CD4-positive, alpha-beta T cell treated with Interleukin-15 for 4 hours (primary cell): Measurements from ENCODE around the gene LAMC3.

Experiments used
- DNase-seq: peaks from one replicate; pipeline ENCODE4 v3.0.0-alpha.2; 2020; ENCODE audit warnings: low spot score

The LAMC3 gene

DNA sequence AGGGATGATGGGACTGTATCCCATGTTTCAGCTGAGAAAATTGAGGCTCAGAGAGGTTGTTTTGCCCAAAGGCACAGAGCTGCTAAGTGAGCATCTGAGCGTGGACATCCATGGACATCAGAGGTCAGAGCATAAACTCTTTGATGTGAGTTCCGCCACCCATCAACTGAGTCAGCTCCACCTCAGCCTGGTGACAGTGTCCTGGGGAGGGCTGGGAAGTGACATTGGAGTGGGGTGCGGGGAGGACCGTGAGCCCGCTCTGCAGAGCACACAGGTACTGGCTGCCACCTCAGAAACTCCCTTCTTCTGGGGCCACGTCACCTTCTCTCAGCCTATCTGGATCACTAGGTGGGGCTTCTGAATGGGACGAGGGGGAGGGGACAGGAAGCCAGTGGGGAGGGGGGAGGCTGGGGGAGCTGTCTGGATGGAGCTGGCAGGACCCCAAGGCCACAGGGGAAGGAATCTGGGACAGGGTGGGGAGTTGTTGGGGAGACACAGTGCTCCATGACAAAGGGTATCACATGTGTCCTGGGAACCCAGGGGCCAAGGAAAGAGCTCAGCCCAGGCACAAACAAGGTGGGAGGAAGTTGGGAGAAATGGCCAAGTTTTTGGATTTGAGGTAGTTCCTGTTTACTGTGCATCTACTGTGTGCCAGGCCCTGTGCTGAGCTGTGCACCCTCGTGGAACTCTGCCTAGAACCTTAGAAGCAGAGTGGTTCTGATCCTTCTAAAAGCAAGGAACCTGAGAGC lies 2.5 kb downstream of the LAMC3 start:
- DNase-seq = no peak

DNA sequence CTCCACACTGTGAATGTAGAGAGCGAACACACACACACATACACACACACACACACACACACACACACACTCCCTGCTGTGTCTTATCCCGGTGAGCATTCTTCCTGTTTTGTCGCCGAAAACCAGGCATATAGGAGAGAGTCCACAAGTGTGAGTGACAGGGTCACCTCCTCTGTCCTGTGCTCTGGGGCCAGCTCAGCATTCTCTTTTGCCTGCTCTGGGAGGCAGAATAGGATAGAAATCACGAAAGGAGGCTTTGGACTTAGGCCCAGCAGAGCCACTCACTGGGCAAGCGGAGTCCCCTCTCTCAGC lies 3.0 kb downstream of the LAMC3 start:
- no peak for DNase-seq

DNA sequence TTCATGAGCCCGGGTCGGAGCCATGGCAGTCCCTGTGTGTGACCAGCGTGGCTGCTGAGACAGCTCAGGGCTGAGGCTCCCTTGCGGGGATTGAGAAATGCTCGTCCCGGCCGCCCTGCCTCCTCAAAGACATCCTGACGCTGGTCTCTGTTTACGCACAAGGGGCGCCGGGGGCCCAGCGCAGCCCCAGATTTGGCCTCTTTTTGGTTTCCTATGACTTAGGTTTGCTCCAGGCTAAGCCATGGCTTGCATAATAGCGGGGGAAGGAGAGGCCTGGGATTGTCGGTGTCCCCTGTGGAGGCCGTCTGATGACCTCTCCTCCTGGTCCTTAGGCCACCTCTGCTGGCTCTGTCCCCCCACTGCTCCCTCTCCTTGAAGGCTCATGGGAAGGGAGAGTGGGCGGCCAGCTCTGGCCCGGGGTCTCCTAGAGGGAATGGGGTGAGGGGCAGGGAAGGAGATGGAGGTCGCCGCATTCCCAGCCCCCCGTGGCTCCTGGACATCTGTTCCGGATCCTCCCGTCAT lies 3.5 kb downstream of the LAMC3 start:
- no peak for DNase-seq

DNA sequence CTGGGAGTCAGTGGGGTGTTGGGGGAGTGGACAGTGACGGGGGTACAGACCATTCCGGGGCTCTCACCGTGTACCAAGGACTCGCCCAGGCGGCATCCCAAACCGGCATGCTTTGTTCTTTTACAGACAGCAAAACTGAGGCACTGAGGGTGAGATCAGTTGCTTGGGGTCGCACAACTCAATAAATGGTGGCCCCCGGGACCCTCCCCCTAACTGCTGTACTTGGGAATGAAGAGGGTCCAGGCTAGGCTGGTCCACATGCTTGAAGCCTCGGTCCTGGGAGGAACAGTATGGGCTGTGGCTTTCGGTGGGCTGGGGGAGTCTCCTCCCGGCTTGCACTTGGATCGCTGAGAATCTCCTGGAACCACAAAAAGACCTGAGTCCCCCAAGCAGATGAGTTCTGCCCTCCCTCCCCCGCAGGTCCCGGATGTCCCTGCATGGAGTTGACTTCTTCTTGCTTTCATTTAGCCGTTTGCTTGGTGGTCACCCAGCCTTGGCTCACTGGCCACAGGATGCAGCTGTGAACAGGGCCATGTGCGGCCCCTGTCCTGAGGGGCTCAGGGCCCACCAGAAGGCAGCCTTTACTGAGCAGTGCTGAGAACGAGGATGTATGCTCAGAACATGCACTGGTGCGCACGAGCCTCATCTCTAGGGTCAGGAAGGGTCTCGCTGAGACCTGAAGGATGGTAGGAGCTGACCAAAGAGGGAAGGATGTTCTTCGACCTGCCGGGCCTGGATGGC lies 4.2 kb downstream of the LAMC3 start:
- no peak for DNase-seq

DNA sequence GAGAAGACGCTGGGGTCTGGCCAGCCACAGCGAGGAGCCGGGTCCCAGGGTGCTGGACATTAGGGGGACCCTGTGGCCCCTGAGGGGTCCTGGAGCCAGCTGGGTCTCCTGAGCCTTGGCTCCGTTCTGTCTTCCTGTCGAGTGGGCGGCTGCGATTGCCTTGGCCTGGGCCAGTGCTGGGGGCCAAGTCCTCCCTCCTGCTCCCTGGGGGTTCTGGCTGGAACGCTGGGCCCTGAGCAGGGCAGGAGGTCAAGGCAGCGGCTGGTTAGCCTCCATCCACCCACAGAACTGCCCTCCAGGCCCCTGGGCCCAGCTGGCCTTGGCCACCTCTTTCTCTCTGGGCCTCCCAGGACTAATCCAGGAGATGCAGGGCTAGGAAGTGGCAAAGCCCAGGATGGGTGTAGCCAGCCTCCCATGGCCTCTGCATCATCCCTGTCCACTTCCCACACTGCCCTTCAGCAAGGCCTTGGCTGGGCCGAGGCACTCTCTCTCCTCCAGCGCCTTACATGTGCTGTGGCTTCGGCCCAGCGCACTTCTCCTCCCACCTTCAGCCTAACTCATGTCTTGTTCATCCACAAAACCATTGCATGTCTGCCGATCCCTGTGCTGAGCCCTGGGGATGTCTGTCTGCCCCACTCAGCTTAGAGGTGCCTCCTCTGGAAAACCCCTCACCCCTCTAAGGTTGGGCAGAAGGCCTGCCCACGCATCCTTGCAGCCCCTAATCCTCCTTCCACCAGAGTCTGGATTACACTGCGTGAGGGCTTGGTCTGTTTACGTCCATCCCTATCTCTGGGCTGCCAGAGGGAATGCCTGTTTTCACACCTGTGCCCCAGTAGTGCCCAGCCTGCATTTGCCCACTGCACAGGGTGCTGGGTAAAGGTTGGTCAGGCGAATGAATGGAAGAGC lies 5.0 kb downstream of the LAMC3 start:
- DNase-seq = no peak

DNA sequence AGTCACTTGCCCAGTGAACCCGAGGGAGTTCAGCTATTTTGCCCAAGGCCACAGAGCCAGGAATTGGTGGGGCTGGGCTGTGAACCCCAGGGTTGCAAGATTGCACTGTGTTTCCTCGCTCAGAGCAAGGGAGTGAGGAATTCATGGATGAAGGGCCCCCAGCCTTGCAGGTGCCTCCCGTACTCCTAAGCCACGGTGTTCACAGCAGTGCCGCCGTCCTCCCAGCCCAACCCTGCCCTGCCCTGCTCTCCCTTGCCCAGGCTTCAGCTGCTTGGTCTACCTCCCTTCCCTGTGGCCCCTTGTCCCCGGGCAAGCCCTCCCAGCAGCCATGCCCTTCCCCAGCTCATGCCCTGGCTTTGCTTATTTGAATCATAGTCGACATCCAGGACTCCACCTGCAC lies 6.1 kb downstream of the LAMC3 start:
- DNase-seq = no peak

DNA sequence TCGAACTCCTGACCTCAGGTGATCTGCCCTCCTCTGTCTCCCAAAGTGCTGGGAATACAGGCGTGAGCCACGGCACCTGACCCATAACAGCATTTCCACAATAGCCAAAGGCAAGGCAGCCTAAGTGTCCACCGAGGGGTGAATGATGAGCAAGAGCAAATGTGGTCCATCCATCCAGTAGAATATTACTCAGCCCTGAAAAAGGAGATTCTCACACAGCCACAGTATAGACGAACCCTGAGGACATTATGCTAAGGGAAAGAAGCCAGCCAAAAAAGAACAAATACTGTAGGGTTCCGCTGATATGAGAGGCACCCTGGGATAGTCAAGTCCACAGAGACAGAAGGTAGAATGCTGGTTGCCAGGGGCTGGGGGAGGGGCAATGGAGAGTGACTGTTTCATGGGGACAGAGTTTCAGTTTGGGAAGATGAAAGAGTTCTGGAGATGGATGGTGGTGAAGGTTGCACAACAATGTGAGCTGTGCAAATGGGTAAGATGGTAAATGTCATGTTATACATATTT lies 7.0 kb downstream of the LAMC3 start:
- no peak for DNase-seq

DNA sequence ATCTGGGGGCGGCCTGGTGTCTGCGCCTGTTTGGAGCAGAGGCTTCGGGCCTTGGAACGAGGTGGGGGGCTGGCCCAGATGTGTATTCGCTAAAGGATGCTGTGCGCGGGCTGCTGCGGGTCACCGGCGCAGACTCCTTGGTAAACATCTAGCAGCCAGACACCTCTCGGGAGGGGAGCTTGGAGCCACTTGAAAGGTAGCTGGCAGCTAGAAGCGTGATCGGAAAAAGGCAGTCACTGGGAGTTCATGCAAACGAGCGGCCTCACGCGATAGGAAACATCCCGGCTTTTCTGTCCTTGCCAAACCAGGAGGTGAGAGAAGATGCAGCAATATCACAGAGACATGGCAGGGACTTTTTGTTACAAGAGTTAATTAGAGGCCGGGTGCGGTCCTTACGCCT lies 8.1 kb downstream of the LAMC3 start:
- DNase-seq = no peak

DNA sequence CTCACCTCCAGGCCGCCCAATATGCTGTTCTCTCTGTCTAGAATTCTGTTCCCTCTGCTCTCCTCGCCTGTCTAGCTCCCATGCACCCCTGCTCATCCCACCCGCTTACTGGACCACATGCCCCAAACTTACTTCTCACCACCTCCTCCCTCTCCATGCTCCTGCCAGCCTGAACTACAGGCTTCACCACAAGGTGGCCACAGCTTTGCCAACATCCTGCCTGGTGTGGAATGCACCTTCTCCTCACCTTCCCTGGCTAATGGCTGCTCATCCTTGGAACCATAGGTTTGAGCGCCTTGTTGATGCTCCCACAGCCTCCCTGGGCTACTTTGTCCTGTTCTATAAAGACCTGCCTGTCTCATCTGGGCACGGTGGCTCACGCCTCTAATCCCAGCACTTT lies 9.6 kb downstream of the LAMC3 start:
- DNase-seq = no peak

DNA sequence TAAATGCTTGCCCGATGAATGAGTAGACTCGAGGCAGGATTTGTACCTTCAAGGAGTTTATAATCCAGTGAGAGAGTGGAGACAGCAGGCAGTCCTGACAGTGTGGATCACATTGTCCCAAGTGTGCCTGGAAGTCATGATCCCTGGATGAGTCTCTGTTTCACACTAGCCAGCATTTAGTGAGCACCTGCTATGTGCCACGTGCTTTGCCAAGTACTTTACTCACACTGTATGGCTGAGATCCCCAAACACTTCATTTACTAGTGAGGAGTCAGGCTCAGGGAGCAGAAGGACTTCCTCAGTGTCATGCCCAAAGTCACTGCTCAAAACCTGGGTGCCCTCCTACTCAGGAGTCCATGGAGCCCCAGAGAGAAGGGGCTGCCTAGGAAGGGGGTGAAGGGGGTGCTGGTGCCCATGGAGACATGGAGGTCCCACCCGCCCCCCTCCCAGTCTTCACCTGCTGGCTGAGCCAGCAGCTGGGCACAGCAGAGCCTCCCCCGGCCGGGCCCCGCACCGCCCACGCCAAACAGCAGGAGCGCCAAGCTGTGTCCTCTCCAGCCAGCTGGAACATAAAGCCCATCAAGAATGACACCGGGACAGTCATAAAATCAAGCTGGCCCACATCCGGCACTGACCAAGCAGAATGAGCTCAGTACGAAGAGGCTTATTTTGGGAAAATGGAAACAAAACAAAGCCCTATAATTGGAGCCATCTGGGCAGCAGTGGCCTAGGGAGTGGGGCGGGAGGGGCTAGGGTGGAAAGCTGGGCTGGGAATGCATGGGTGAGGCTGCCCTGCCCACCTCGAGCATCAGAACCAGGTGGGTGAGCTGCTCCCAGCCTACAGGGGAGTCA lies 10.6 kb downstream of the LAMC3 start:
- no peak for DNase-seq

DNA sequence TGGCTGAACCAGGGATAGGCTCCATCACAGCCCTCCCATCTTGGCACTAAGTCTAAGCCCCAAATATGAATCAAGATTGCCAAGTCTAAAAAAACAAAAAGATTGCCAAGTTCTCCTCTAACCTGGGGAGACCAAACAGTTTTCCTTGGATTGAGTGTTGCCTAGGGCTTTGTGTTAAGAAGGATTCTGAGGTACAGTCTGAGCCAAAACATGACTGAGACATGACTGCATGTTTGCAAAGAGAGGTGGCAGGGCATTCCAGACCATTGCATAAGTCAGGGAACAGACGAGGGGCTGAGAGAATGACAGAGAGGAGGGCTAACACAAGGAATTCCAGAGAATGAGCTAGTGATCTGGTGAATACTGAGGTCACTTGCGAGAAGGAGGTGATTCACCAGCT lies 11.4 kb downstream of the LAMC3 start:
- DNase-seq = no peak

DNA sequence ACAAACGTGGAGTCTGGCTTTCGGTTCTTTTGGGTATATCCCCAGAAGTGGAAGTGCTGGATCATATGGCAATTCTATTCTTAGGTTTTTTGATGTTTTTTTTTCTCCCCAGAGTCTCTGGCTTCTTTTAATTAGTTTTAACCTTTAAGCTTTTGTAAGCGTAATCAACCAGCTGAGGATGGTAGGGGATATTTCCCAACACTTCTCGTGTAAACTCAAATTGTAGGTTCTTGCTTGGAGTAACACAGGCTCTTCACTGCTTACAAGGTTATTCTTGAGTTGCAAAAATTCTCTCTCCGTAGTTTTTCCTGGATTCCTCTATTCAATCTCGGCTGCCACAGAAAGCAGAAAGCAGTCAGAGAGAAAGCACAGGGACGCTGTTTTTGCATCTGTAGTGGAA lies 11.9 kb downstream of the LAMC3 start:
- DNase-seq = no peak

DNA sequence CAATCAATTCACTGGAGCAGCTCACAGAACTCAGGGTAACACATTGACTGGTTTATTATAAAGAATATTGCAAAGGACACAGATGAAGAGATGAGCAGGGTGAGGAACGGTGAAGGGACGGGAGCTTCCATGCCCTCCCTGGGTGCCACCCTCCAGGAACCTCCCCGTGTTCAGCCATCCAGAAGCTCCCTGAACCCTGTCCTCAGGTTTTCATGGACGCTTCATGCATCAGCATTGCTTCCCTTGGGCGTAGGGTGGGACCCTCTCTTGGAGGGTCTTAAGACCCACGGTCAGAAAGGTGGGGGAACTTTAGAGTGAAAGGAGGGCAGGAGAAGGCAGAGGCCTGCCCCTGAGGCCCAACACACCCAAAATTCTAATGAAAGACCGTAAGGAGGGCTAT lies 12.8 kb downstream of the LAMC3 start:
- no peak for DNase-seq

DNA sequence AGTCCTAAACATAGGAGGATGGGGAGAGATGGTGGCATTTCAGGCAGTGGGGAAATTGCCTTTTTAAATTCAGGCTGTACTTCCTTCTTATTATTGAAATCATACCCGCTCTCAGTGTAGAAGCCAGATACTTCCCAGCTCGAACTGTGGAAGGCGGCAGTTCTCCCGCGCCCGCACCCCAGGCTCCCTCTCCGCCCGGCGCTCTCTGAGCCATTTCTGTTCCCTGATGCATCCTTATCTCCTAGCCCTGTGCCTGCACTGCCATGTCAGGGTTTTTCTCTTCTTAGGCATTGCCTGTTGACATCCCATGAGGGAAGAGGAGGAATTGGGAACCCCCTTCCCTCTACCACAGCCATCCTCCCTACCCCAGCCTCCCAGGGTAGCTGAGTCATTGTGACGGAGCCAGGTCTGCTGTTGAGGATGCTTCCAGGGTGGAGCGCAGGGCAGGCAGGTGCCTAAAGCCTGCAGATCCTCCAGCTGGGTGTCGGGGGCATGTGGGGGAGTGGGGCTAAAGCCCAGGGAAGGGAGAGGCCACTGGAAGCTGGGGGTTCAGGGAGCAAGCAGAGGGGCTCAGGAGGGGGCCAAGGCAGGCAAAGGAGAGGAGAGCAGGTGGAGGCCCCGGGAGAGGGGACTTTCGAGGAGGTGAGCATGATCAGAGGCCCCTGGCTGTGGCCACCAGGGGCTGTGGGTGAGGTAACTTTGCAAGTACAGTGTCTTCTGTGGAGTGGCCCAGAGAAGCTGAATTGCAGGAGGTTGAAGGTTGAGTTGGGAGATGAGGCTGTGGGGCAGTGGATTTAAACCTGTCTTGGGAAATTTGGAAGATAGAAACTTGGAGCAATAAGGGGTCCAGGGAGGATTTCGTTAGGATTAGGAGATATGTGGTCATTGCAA lies 16.2 kb downstream of the LAMC3 start:
- DNase-seq = no peak

DNA sequence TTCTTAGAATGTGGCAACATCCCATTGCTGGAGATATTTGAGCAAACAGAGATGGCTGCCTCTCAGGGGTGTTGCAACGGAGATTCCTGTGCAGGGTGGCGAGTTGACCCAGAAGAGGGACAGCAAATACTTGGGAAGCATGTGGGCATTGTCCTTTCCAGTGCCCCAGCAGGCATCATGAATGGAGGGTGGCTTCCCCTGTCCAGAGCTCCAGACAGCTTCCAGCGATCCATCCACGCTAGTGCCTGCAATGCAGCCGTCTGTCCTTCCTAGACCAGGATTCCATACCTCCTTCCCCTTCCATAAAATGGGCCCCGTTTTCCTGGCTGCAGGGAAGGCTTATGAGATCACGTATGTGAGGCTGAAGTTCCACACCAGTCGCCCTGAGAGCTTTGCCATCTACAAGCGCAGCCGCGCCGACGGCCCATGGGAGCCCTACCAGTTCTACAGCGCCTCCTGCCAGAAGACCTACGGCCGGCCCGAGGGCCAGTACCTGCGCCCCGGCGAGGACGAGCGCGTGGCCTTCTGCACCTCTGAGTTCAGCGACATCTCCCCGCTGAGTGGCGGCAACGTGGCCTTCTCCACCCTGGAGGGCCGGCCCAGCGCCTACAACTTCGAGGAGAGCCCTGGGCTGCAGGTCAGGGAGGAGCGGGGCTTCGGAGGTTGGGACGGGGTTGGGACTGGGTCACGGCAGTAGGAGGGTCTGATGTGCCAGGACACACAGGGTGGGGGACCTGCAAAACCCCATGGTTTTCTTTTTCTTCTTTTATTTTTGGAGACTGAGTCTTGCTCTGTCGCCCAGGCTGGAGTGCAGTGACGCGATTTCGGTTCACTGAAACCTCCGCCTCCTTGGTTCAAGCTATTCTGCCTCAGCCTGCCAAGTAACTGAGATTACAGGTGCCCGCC lies 17.2 kb downstream of the LAMC3 start:
- no peak for DNase-seq

DNA sequence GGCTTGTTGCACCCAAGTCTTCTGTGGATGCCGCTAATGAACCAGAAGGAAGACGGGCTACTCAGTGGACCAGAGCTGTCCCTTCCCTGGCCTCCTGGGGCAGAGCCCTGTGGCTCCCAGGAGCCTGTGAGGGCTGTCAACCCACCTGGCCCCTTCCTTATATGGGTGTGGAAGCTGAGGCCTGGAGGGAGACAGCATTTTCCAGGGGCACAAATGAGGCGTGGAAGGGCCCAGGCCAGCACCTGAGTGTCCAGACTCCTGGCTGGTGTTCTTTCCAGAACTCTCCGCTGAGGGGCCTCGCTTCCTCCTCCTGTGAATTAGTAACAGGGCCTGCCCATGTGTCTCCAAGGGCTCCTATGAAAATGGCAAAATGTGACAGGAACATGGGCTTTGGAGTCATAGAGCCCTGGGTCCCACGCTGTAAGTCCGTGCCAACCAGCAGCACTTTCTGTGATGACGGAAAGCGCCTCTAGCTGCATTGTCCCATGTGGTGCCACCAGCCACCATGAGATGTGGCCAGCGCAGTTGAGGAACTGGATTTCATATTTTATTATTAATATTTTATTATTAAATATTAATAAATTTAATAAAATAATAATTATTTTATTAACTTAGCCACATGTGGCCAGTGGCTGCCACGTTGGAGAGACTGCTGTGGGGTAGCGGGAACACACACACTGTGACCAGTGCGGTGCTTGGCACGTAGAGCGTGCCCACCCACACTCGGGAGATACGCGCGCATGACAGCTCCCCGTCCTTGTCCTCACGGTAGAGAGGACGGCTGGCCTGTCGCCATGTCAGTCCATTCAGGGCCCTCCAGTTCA lies 18.3 kb downstream of the LAMC3 start:
- no peak for DNase-seq

DNA sequence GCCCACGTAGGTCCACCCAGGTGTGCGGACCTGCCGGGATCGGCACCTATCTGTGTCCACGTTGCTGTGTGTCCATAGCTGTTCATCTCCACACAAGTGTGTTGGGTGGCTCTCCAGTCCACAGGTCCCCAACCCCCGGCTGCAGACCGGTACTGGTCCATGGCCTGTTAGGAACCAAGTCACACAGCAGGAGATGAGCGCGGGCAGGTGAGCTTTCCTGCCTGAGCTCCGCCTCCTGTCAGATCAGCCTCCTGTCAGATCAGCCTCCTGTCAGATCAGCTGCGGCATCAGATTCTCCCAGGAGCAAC lies 18.9 kb downstream of the LAMC3 start:
- no peak for DNase-seq

DNA sequence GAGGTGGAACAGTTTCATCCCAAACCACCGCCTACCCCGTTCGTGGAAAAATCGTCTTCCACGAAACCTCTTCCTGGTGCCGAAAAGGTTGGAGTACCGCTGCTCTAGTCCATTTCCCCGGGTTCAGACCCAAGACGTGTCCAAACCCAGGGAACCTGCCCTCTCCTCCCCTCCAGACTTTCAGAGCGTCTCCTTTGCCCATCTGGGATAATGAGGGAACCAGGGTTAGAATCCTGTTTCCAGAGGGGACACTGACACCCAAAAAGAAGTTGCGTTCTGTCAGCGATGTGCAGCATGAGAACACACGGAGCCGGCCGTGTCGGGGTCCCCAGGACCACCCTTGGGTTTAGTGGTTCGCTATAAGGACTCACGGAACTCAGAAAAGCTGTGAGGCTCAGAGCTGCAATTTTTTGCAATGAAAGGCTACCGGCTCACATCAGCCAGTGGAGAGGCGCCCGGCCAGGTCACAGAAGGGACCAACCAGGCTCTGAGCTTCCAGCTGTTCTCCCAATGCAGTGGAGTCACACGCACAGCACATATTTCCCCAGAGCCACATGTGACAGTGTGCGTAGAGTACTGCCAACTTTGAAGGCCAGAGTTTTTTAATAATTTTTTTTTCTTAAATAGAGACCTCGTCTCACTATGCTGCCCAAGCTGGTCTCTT lies 19.4 kb downstream of the LAMC3 start:
- DNase-seq = no peak
